COLO668 (cell line): Measurements from ENCODE around the gene HLA-DQB1.

Experiments used
- DNase-seq: peaks from one replicate; lab custom pipeline; 2025; ENCODE audit not compliant: unreplicated experiment; lab: John Stamatoyannopoulos, UW

Gene HLA-DQB1

DNA sequence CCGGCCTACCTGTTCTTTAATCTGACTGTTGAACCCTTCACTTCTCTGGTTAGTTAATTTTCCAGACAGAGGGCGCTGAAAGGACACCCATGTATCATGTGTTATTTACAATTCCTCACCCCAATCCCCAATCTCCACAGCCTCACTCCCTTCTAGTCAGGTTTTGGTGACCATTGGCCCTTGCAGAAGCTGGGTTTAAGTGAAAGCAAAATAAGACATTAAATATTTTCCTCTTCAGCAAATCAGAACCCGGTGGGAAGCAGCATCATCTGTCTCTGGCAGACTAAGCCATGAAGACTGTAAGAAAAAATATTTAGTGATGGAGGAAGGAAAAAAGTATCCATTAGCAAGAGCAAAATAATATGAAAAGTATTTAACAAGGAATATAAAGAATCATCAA is 38.6 kb downstream of the HLA-DQB1 start:
- DNase-seq, result no peak

DNA sequence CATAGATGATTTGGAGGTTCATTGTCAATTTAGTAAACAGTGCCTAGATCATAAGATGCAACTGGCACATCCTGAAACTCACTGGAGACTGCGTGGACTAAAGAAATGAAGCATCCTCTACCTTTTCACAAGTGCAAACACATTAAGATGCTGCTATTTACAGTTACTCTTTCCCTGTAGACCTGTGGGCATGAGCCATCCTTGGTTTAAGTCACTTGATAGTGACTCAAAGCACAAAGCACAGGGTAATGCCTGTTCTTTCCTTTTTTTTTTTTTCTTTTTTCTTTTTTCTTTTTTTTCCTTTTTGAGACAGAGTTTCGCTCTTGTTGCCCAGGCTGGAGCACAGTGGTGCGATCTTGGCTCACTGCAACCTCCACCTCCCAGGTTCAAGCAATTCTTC is 39.2 kb downstream of the HLA-DQB1 start:
- no peak for DNase-seq

GRCh38 chr6:32625137-32625536 is 41.3 kb downstream of the HLA-DQB1 start:
- DNase-seq, result no peak

- no peak for DNase-seq
Measured at GRCh38 chr6:32624565-32624964, 41.9 kb downstream of the HLA-DQB1 start.

DNA sequence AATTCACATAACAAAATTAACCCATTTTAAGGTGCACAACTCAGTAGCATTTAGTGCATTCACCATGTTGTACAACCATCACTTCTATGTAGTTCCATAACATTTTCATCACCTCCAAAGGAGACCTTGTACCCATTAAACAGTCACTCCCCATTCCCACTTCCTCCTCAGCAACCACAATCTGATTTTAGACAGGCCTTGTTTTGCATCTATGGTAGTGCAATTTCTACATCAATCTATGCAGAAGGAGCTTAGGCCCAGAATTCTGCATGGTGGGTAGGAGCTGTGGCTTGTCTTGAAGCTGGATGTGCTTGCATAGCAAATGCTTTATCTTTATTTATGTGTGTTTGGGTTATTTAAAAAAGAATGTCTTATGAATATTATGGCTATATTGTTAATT is 42.8 kb downstream of the HLA-DQB1 start:
- DNase-seq, result no peak

GRCh38 chr6:32622545-32623401 is 43.7 kb downstream of the HLA-DQB1 start:
- DNase-seq, result no peak

DNA sequence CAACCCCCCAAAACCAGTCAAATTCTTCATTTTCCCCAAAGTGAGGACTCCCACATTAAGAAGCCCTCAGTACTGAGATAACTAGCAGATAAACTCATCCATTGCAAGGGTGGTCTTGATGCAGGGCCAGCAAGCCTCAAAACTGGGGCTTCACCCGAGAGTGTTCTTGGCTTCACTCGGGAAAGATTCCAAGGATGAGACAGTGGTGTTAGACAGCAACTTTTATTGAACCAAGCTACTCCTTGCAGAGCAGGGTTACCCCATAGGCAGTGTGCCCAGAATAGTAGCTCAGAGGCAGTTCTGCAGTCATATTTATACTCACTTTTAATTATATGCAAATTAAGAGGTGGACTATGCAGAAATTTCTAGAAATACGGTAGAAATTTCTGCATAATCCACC is 45.1 kb downstream of the HLA-DQB1 start:
- no peak for DNase-seq

- no peak for DNase-seq
Measured at GRCh38 chr6:32617751-32618150, 48.7 kb downstream of the HLA-DQB1 start.

DNA sequence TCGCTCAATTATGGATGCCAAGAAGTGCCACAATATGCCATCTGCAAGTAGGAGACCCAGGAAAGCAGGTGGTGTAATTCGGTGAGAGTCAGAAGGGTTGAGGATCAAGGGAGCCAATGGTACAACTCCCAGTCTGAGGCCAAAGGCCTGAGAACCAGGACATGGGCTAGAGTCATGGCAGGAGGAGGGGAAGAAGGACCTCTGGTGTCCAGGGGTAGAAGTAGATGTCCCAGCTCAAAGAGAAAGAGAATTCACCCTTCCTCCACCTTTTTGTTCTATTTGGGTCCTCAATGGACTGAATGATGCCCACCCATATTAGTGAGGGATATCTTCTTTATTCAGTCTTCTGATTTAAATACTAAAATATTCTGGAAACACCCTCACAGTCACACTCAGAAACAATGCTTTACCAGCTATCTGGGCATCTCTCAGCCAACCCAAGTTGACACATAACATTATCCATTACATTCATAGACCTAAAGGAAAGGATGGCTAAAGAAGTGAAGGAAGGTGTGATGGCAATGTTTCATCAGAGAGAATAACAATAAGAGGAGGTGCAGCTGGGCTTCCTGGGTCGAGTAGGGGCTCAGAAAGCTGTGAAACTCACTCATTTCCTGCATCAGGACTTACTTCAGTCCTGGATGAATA is 50.4 kb downstream of the HLA-DQB1 start:
- no peak for DNase-seq

DNA sequence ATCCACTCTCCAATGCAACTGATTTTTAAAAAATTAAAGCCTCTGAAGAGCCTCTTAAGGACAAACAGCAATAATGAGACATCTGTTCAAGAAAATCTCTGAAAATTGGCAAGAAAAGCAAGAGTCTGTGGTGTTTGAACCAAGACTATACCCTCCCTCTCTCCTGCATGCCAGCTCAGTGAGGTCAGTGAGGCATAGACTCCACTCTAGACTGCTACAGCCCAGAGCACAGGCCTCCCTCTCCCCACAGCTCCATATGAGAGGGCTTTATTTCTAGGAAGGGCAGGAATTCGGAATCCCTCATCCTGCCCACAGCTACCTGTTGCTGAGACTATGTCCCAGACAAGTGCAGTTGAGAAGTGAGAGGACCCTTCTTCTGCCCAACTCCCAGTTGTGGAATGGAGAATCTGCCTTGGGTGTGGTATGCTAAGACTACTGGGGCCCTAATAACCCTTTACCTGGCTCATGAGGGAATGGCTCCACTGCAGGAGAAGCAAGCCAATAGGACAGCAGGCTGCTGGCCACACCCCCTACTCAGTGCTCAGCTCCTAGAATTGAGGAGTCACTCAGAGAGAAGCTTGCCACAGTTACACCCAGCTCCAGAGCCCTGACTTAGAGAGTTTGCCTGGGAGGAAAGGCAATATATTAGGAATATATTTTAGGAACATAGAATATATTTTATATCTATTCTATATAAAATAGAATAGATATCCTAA is 51.9 kb downstream of the HLA-DQB1 start:
- no peak for DNase-seq

DNA sequence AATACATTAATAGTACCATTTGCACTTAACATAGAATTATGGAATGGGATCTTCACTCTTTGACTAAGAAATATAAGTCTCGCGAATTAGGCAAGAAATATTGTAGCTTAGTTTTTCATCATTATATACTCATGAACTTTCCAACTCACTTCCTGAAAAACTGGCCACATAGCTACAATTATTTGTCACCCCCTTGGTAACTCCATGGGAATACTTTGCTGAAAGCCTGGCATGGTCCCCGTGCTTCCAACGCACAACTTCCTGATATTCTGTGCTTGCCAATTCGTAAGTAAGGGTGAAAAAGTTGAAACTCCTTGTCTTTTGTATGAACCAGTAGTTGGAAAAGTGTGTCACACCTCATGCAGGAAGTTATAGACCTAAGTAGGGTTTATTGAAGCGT is 53.0 kb downstream of the HLA-DQB1 start:
- DNase-seq, result no peak

GRCh38 chr6:32610682-32611296 is 55.7 kb downstream of the HLA-DQB1 start:
- DNase-seq, result no peak

DNA sequence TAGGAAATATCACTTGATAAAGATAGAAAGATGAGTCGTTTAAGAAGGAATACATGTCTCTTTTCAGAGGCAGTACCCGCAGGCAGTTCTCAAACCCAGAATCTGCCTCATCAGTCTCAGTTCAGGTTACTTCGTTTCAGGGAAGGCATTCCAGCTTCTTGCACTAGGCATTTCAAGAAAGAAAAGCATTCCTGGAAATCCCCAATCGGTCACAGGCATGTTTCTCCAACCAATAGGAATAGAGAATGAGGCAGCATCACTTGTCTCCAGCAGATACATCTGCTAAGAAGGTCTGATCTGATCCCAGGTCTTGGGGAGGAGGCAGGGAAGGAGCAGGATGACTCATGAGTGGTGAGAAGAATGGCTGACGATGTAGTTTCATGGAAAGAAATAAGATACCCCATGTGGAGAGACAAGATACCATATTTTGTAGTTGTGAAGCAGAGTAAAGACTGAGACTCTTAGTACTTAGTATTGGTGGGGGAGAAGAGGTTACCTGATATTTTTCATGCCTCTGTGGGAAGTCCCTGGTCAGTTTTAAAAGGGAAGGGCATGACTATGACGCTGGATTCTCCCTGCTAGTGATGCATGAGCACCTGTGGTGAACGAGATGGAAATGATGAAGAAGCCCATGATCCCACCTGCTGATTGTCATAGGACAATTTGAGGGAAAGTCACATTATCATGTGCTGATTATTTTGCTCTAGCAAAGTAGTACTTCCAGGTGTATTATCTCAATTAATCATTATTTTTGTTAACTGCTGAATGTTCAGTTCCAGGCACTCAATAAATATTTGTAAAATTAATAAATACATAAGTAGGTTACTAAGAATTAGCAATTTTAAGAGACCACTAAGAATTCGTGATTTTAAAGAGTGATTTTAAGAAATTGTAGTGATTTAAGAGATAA is 56.5 kb downstream of the HLA-DQB1 start:
- no peak for DNase-seq
